HepG2 (cell line): ENCODE results near the gene SHC3. TPM values are rescaled to one million over a fixed set of nuclear protein-coding genes. Genes with fewer than 3 reads are reported as not detected.

ENCODE experiments used
- ATAC-seq: fragments of 200-7000 bp; cut with Tn5 transposase; 3 replicates; pipeline ENCODE4 v1.9.1; 2020; ENCODE audit warnings: mild to moderate bottlenecking, moderate library complexity
- Bru-seq: library from RNA; stranded (reverse); fragments of 400-500 nt; gene quantifications from one replicate; lab custom pipeline; 2021; lab: Mats Ljungman, UMichigan
- BruChase-seq, 2 experiments: library from RNA; stranded (reverse); fragments of 400-500 nt; gene quantifications; one replicate each; lab custom pipeline; 2021; lab: Mats Ljungman, UMichigan
- BruUV-seq: library from RNA; stranded (reverse); fragments of 400-500 nt; replicated peaks from 2 replicates; lab custom pipeline; 2021; lab: Mats Ljungman, UMichigan
- CTCF ChIA-PET: fragments of 300-600 bp; formaldehyde crosslinking; extraction: SDS; loops from one replicate; lab custom pipeline; 2021; ENCODE audit warnings: low total read pairs, inconsistent platforms, low intra/inter-chr PET ratio; lab: Yijun Ruan, JAX
- POLR2A ChIA-PET: fragments of 350-600 bp; sonication (Branson Sonifier 250); formaldehyde crosslinking; loops from one replicate; lab custom pipeline; 2020; ENCODE audit warnings: antibody characterized with exemption, inconsistent platforms; lab: Yijun Ruan, JAX
- DNase-seq: peaks from one replicate; pipeline ENCODE4 v3.0.0-alpha.2; 2015; ENCODE audit warnings: low spot score
- FAIRE-seq: peaks from 3 replicates; lab custom pipeline; 2011; peaks lifted over from hg19 to GRCh38; lab: Jason Lieb, UNC
- H2AFZ ChIP-seq: one replicate; pipeline ENCODE4 v1.6.1; 2011; ENCODE audit warnings: low read length, inconsistent platforms
- H3K27ac ChIP-seq: fragments of 300-600 bp; 3 replicates; pipeline ENCODE4 v1.8.0; 2011; ENCODE audit warnings: mixed run types, mild to moderate bottlenecking, mixed read lengths, low read length, inconsistent platforms; ENCODE audit not compliant: insufficient read depth; ENCODE audit errors: extremely low read length
- H3K27me3 ChIP-seq, 2 experiments: fragments of 200-600 bp in 1 of 2; 2 replicates in 1 of 2; 3 replicates in 1 of 2; pipeline versions ENCODE4 v1.6.0 to v1.8.0; 2011; ENCODE audit warnings: low read length in 2 of 2, mild to moderate bottlenecking in 2 of 2, moderate library complexity in 2 of 2, inconsistent platforms in 1 of 2; ENCODE audit not compliant: insufficient read depth in 2 of 2, control insufficient read depth in 1 of 2
- H3K36me3 ChIP-seq, 2 experiments: fragments of 200-600 bp in 1 of 2; replicated peaks in 1 of 2; 2 replicates in 1 of 2; 3 replicates in 1 of 2; pipeline versions ENCODE4 v1.5.1 to v1.8.0; 2011; ENCODE audit warnings: low read length in 2 of 2, inconsistent platforms in 1 of 2; ENCODE audit not compliant: insufficient read depth in 2 of 2, control insufficient read depth in 1 of 2
- H3K4me1 ChIP-seq: 2 replicates; pipeline ENCODE4 v1.5.1; 2012; ENCODE audit warnings: low read length, inconsistent platforms; ENCODE audit not compliant: insufficient read depth
- H3K4me2 ChIP-seq: 2 replicates; pipeline ENCODE4 v1.6.0; 2011; ENCODE audit warnings: low read depth, low read length, inconsistent platforms
- H3K4me3 ChIP-seq, 3 experiments: fragments of 200-600 bp in 1 of 3; sonication (generic), shearing (Covaris generic) in 1 of 3; replicated peaks in 1 of 3; 2 replicates each; pipeline ENCODE4 v1.5.1; 2011 to 2016; ENCODE audit warnings: low read length in 3 of 3, inconsistent platforms in 2 of 3, low read depth in 2 of 3, mild to moderate bottlenecking in 2 of 3, control low read depth in 1 of 3, mixed read lengths in 1 of 3; ENCODE audit not compliant: insufficient read depth in 1 of 3
- H3K79me2 ChIP-seq: one replicate; pipeline ENCODE4 v1.6.1; 2011; ENCODE audit warnings: low read length, inconsistent platforms; ENCODE audit not compliant: insufficient read depth
- H3K9ac ChIP-seq: 2 replicates; pipeline ENCODE4 v1.6.0; 2011; ENCODE audit warnings: mild to moderate bottlenecking, low read depth, low read length, inconsistent platforms; ENCODE audit not compliant: insufficient read depth
- H3K9me3 ChIP-seq: 2 replicates; pipeline ENCODE4 v1.5.1; 2012; ENCODE audit warnings: mild to moderate bottlenecking, low read length
- H4K20me1 ChIP-seq: 2 replicates; pipeline ENCODE4 v1.6.0; 2011; ENCODE audit warnings: inconsistent platforms, mild to moderate bottlenecking, low read length, moderate library complexity; ENCODE audit not compliant: insufficient read depth
- AGO2 ChIP-seq: fragments of 200-400 bp; formaldehyde crosslinking; optimal IDR thresholded peaks from 2 replicates; pipeline ENCODE3; 2017; ENCODE audit warnings: mild to moderate bottlenecking, low read depth, low read length, moderate library complexity
- FOSL2 ChIP-seq: sonication (generic); formaldehyde crosslinking; IDR thresholded peaks from 2 replicates; pipeline ENCODE4 v1.4.0; 2020; ENCODE audit warnings: missing genetic modification reagents
- MTA1 ChIP-seq: sonication (generic); formaldehyde crosslinking; IDR thresholded peaks from 2 replicates; pipeline ENCODE4 v1.4.0; 2020; ENCODE audit warnings: missing genetic modification reagents, mild to moderate bottlenecking, borderline replicate concordance
- RARG ChIP-seq: sonication (generic); formaldehyde crosslinking; IDR thresholded peaks from 2 replicates; pipeline ENCODE4 v1.4.0; 2020; ENCODE audit warnings: low read depth, mild to moderate bottlenecking, missing genetic modification reagents
- TSC22D2 ChIP-seq: sonication (generic); formaldehyde crosslinking; IDR thresholded peaks from 2 replicates; pipeline ENCODE4 v1.5.1; 2020; ENCODE audit warnings: missing genetic modification reagents, mild to moderate bottlenecking, borderline replicate concordance
- YEATS2 ChIP-seq: sonication (generic); formaldehyde crosslinking; IDR thresholded peaks from 2 replicates; pipeline ENCODE4 v1.4.0; 2020; ENCODE audit warnings: missing genetic modification reagents, borderline replicate concordance
- ZNF10 ChIP-seq: sonication (generic); formaldehyde crosslinking; IDR thresholded peaks from 2 replicates; pipeline ENCODE4 v1.4.0; 2020; ENCODE audit warnings: mild to moderate bottlenecking, low read depth, missing genetic modification reagents, borderline replicate concordance
- ZNF124 ChIP-seq: sonication (generic); formaldehyde crosslinking; IDR thresholded peaks from 2 replicates; pipeline ENCODE4 v1.4.0; 2020; ENCODE audit warnings: missing genetic modification reagents
- ZNF333 ChIP-seq: sonication (generic); formaldehyde crosslinking; IDR thresholded peaks from 2 replicates; pipeline ENCODE4 v1.4.0; 2020; ENCODE audit warnings: mild to moderate bottlenecking, missing genetic modification reagents, borderline replicate concordance
- ZNF766 ChIP-seq: sonication (generic); formaldehyde crosslinking; IDR thresholded peaks from 2 replicates; pipeline ENCODE4 v1.5.0; 2020; ENCODE audit warnings: missing genetic modification reagents, borderline replicate concordance
- WGBS: methylation state at CpG from one replicate; pipeline ENCODE4 v1.1.6; 2017; ENCODE audit warnings: low lambda C conversion rate; 5-methylcytosine and 5-hydroxymethylcytosine counted together
- in situ Hi-C: cut with HindIII; loops from 2 replicates; pipeline ENCODE4 v1.10.0; 2017; ENCODE audit warnings: low pct_unique_long_range_greater_than_20kb; ENCODE audit not compliant: extremely low pct_ligation_motif_present
- intact Hi-C: fragments of 100-400 bp; cut with micrococcal nuclease; formaldehyde crosslinking; loops from one replicate; pipeline ENCODE4 v1.10.0; 2022; ENCODE audit not compliant: unreplicated experiment
- long read RNA-seq, 2 experiments: library from RNA in 1 of 2; library from polyadenylated mRNA in 1 of 2; stranded (forward) in 1 of 2; unstranded in 1 of 2; transcript quantifications; one replicate each; pipeline ENCODE4 v2.0.0, GENCODE V29; 2019 to 2022
- polyA minus RNA-seq, 3 experiments: library from RNA; depleted of rRNA, polyadenylated mRNA; stranded (reverse); fragments of >200 nt; gene quantifications; 2 replicates each; pipeline ENCODE4 v1.2.3, GENCODE V29; 2011; ENCODE audit warnings: low replicate concordance in 1 of 3
- polyA plus RNA-seq, 8 experiments: library from polyadenylated mRNA; depleted of rRNA in 3 of 8; stranded (reverse) in 7 of 8; unstranded in 1 of 8; fragments of >200 nt; fragmentation: Illumina TruSeq in 4 of 8; extraction: Trizol in 4 of 8; gene quantifications; 2 replicates each; pipeline versions ENCODE4 v1.2.1 to v1.2.3, GENCODE V29; 2011 to 2016; ENCODE audit warnings: low read depth in 4 of 8, missing spikeins in 1 of 8, mixed read lengths in 1 of 8; ENCODE audit not compliant: insufficient read depth in 1 of 8
- total RNA-seq, 5 experiments: library from RNA; depleted of rRNA; stranded (reverse); fragments of >200 nt; fragmentation: Illumina TruSeq; extraction: Trizol; gene quantifications; 2 replicates each; pipeline ENCODE4 v1.2.3, GENCODE V29; 2016; ENCODE audit warnings: low read depth in 1 of 5
- TF ChIP-seq, protein P1 (sequence below): sonication (generic); formaldehyde crosslinking; conservative IDR thresholded peaks from 2 replicates; pipeline ENCODE4 v1.4.0; 2020; ENCODE audit warnings: mild to moderate bottlenecking, missing genetic modification reagents, moderate library complexity

The SHC3 gene, protein sequence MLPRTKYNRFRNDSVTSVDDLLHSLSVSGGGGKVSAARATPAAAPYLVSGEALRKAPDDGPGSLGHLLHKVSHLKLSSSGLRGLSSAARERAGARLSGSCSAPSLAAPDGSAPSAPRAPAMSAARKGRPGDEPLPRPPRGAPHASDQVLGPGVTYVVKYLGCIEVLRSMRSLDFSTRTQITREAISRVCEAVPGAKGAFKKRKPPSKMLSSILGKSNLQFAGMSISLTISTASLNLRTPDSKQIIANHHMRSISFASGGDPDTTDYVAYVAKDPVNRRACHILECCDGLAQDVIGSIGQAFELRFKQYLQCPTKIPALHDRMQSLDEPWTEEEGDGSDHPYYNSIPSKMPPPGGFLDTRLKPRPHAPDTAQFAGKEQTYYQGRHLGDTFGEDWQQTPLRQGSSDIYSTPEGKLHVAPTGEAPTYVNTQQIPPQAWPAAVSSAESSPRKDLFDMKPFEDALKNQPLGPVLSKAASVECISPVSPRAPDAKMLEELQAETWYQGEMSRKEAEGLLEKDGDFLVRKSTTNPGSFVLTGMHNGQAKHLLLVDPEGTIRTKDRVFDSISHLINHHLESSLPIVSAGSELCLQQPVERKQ
- total RNA-seq (2016; rRNA removed; fragmentation: Illumina TruSeq; extraction: Trizol) (0.89 and 1.1 TPM in 2 replicates), polyA plus RNA-seq (2011; rRNA removed) (0.09 and 0.12 TPM in 2 replicates), polyA minus RNA-seq (2011; rRNA and poly(A)+ RNA removed; ENCODE audit: low replicate concordance) (0.36 and 1.1 TPM in 2 replicates), Bru-seq, nascent RNA (percentile 37 among the genes with signal in this experiment), BruChase-seq, experiment 1, labeled RNA remaining after a 6-hour chase (percentile 39 among the genes with signal in this experiment), BruChase-seq, experiment 2, labeled RNA remaining after a 2-hour chase (percentile 41 among the genes with signal in this experiment)
- 0.26 and 0.71 TPM in 2 replicates for total RNA-seq (2016; cell fraction: cytosol; rRNA removed; fragmentation: Illumina TruSeq; extraction: Trizol; ENCODE audit: low read depth)
- 0.97 and 1.2 TPM in 2 replicates for total RNA-seq (2016; cell fraction: insoluble cytoplasmic fraction; rRNA removed; fragmentation: Illumina TruSeq; extraction: Trizol)
- total RNA-seq (2016; cell fraction: membrane; rRNA removed; fragmentation: Illumina TruSeq; extraction: Trizol), result 0.38 and 0.49 TPM in 2 replicates
- 0.69 and 1.0 TPM in 2 replicates for total RNA-seq (2016; cell fraction: nucleus; rRNA removed; fragmentation: Illumina TruSeq; extraction: Trizol)
- 0.07 and 0.10 TPM in 2 replicates for polyA plus RNA-seq (2011; cell fraction: cytosol; rRNA removed)
- polyA plus RNA-seq (2011; cell fraction: nucleus; rRNA removed), result 0.39 and 0.42 TPM in 2 replicates
- 0.04 and 0.20 TPM in 2 replicates for polyA plus RNA-seq (2012)
- polyA plus RNA-seq (2016; cell fraction: cytosol; fragmentation: Illumina TruSeq; extraction: Trizol; ENCODE audit: low read depth), result 0.06 and 0.20 TPM in 2 replicates
- 0.45 and 0.52 TPM in 2 replicates for polyA plus RNA-seq (2016; cell fraction: insoluble cytoplasmic fraction; fragmentation: Illumina TruSeq; extraction: Trizol; ENCODE audit: low read depth)
- 0.11 and 0.20 TPM in 2 replicates for polyA plus RNA-seq (2016; cell fraction: membrane; fragmentation: Illumina TruSeq; extraction: Trizol; ENCODE audit: low read depth)
- 1.3 and 1.7 TPM in 2 replicates for polyA plus RNA-seq (2016; cell fraction: nucleus; fragmentation: Illumina TruSeq; extraction: Trizol; ENCODE audit: insufficient read depth, low read depth)
- 0.09 and 0.20 TPM in 2 replicates for polyA minus RNA-seq (2011; cell fraction: cytosol; rRNA and poly(A)+ RNA removed)
- polyA minus RNA-seq (2011; cell fraction: nucleus; rRNA and poly(A)+ RNA removed), result 0.25 and 0.26 TPM in 2 replicates
- long read RNA-seq, experiment 1, result 0 reads
- long read RNA-seq, experiment 2, partial matches to known transcripts, result 0 of 1 reads
- long read RNA-seq, experiment 2, other reads (novel, unspliced or antisense), result 1 of 1 reads

DNA sequence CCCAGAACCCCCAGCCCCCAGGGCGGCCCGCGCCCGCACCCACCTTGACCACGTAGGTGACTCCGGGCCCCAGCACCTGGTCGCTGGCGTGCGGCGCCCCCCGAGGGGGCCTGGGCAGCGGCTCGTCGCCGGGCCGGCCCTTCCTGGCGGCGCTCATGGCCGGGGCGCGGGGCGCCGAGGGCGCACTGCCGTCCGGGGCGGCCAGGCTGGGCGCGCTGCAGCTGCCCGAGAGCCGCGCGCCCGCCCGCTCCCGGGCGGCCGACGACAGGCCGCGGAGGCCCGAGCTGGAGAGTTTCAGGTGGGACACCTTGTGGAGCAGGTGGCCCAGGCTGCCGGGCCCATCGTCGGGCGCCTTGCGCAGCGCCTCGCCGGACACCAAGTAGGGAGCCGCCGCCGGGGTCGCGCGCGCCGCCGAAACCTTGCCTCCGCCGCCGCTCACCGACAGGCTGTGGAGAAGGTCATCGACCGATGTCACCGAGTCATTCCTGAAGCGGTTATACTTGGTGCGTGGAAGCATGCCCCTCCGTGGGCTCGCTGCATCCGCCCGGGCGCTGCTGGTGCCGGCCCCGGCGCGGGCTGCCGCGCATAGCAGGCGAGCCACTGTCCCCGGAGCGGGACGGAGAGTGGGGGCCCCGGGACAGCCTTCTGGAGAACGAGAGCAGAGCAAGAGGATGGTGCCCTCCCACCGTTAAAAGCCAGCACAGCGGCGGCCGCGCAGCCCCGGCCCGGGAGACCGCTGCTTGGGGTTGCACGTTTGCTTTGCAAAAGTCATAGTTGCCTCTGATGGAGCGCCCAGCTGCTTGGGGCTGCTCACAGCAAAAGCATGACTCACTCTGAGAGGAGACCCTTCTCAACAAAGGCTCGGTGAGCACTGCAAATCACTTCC lies at the start of gene SHC3:
Gene SHC3, minus strand, starts transcription at position 875 of the 886 bp plus-strand sequence. Its CDS starts 358 bp downstream, at position 517.
- peak within 1 kb of the TSS; percentile 47 to 64 (median 51) for H3K4me3 ChIP-seq
- H3K36me3 ChIP-seq, result no peaks in the 10 kb centered on the region
- POLR2A ChIA-PET, result no interaction called here
- FAIRE-seq (no peak), DNase-seq (no peak), ATAC-seq (no peak)
- H3K4me1 ChIP-seq, result peaks cover 26% of the 10 kb centered on the region
- no peaks in the 10 kb centered on the region for H4K20me1 ChIP-seq
- peak within 1 kb of the TSS; percentile 61 for H3K9ac ChIP-seq
- peak within 1 kb of the TSS; percentile 66 for H3K27ac ChIP-seq
- 17% methylated on average over 26 of the region's 96 CpGs for whole genome bisulfite sequencing
- peaks cover 5 to 37% of the 10 kb centered on the region in 2 experiments; a peak in 4 of 5 replicates for H3K27me3 ChIP-seq
- CTCF ChIA-PET, result no interaction called here
- BruUV-seq, result no TSS peak
- no peaks in the 10 kb centered on the region for H3K9me3 ChIP-seq
- intact Hi-C loops (no loop called here), in situ Hi-C loops (no loop called here)
- H2AFZ ChIP-seq, result no peak within 1 kb of the TSS
- H3K4me2 ChIP-seq, result peak within 1 kb of the TSS; percentile 89
- H3K79me2 ChIP-seq, result no peaks in the 10 kb centered on the region
- TF ChIP-seq ZNF766 (CRISPR knock-in tag) (no peak), RARG (CRISPR knock-in tag) (no peak), ZNF333 (CRISPR knock-in tag) (no peak), AGO2 (peak; percentile 20), MTA1 (CRISPR knock-in tag) (no peak), TSC22D2 (CRISPR knock-in tag) (no peak), ZNF10 (CRISPR knock-in tag) (no peak), ZNF124 (CRISPR knock-in tag) (no peak), YEATS2 (CRISPR knock-in tag) (no peak), FOSL2 (CRISPR knock-in tag) (peak; percentile 37; the same call in 1 of the 2 replicates)
- TF ChIP-seq, protein P1, sequence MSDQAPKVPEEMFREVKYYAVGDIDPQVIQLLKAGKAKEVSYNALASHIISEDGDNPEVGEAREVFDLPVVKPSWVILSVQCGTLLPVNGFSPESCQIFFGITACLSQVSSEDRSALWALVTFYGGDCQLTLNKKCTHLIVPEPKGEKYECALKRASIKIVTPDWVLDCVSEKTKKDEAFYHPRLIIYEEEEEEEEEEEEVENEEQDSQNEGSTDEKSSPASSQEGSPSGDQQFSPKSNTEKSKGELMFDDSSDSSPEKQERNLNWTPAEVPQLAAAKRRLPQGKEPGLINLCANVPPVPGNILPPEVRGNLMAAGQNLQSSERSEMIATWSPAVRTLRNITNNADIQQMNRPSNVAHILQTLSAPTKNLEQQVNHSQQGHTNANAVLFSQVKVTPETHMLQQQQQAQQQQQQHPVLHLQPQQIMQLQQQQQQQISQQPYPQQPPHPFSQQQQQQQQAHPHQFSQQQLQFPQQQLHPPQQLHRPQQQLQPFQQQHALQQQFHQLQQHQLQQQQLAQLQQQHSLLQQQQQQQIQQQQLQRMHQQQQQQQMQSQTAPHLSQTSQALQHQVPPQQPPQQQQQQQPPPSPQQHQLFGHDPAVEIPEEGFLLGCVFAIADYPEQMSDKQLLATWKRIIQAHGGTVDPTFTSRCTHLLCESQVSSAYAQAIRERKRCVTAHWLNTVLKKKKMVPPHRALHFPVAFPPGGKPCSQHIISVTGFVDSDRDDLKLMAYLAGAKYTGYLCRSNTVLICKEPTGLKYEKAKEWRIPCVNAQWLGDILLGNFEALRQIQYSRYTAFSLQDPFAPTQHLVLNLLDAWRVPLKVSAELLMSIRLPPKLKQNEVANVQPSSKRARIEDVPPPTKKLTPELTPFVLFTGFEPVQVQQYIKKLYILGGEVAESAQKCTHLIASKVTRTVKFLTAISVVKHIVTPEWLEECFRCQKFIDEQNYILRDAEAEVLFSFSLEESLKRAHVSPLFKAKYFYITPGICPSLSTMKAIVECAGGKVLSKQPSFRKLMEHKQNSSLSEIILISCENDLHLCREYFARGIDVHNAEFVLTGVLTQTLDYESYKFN, result no peak
